ENCODE measurements around the gene C17orf58. TPM values are rescaled to one million over a fixed set of nuclear protein-coding genes. Genes with fewer than 3 reads are reported as not detected.
"Not testable (repeated sequence)": the region's sequence is repeated elsewhere in the genome, so short reads cannot be mapped to it uniquely, and the experiment has no call there.

C17orf58 gene
- total RNA-seq, 1 donor from 2014 or later: 23.0 TPM

- Mint-ChIP-seq H3K27me3 (ENCODE audit: low read depth) (peaks cover 8% of the 10 kb centered on the region), H3K9me3 (no peaks in the 10 kb centered on the region), H3K27ac (peak overlapping the region; percentile 81), H3K4me1 (ENCODE audit: low read depth) (peaks cover 10% of the 10 kb centered on the region), H3K4me3 (ENCODE audit: low read depth) (peak overlapping the region; percentile 81), H3K36me3 (ENCODE audit: low read depth) (no peaks in the 10 kb centered on the region)
- intact Hi-C loops (cut with micrococcal nuclease): loop anchor here (1.0 to 2.0 kb wide), 2 partner anchors 15 to 25 kb away; partner anchors contain the start of gene KPNA2
- peak; percentile 97 for DNase-seq (ENCODE audit: low spot score)
Observed at GRCh38 chr17:68019675-68020408, 23.6 kb upstream of the C17orf58 start.

- no peak for DNase-seq (ENCODE audit: low spot score)
- Mint-ChIP-seq H3K36me3 (ENCODE audit: low read depth) (no peaks in the 10 kb centered on the region), H3K27ac (no peak overlapping the region), H3K4me3 (ENCODE audit: low read depth) (no peak overlapping the region), H3K4me1 (ENCODE audit: low read depth) (peaks cover 10% of the 10 kb centered on the region), H3K27me3 (ENCODE audit: low read depth) (peaks cover 10% of the 10 kb centered on the region), H3K9me3 (no peaks in the 10 kb centered on the region)
- intact Hi-C loops (cut with micrococcal nuclease): no loop called here
Observed at GRCh38 chr17:68019336-68019674, 23.0 kb upstream of the C17orf58 start.

- H3K9me3 Mint-ChIP-seq; DNase-seq (ENCODE audit: low spot score); H3K36me3 Mint-ChIP-seq (ENCODE audit: low read depth); H3K27ac Mint-ChIP-seq; intact Hi-C loops (cut with micrococcal nuclease); H3K4me3 Mint-ChIP-seq (ENCODE audit: low read depth): not testable (repeated sequence)
- H3K27me3 Mint-ChIP-seq (ENCODE audit: low read depth): peaks cover 10% of the 10 kb centered on the region
- peaks cover 10% of the 10 kb centered on the region for H3K4me1 Mint-ChIP-seq (ENCODE audit: low read depth)
Observed at GRCh38 chr17:68018493-68018892, 22.2 kb upstream of the C17orf58 start.

GRCh38 chr17:68016838-68017237, 20.6 kb upstream of the C17orf58 start:
- no peaks in the 10 kb centered on the region for H3K9me3 Mint-ChIP-seq
- no peaks in the 10 kb centered on the region for H3K36me3 Mint-ChIP-seq (ENCODE audit: low read depth)
- H3K4me3 Mint-ChIP-seq (ENCODE audit: low read depth): no peak overlapping the region
- H3K4me1 Mint-ChIP-seq (ENCODE audit: low read depth): peaks cover 10% of the 10 kb centered on the region
- no peak for DNase-seq (ENCODE audit: low spot score)
- H3K27me3 Mint-ChIP-seq (ENCODE audit: low read depth): peaks cover 12% of the 10 kb centered on the region
- H3K27ac Mint-ChIP-seq: no peak overlapping the region
- intact Hi-C loops (cut with micrococcal nuclease): no loop called here

- no peaks in the 10 kb centered on the region for H3K9me3 Mint-ChIP-seq
- no peaks in the 10 kb centered on the region for H3K36me3 Mint-ChIP-seq (ENCODE audit: low read depth)
- DNase-seq (ENCODE audit: low spot score): no peak
- H3K27me3 Mint-ChIP-seq (ENCODE audit: low read depth): peaks cover 15% of the 10 kb centered on the region
- no peak overlapping the region for H3K27ac Mint-ChIP-seq
- peaks cover 8% of the 10 kb centered on the region for H3K4me1 Mint-ChIP-seq (ENCODE audit: low read depth)
- no peak overlapping the region for H3K4me3 Mint-ChIP-seq (ENCODE audit: low read depth)
- intact Hi-C loops (cut with micrococcal nuclease): no loop called here
Observed at GRCh38 chr17:68015081-68015723, 18.9 kb upstream of the C17orf58 start.

GRCh38 chr17:68013385-68013784, 17.1 kb upstream of the C17orf58 start:
- DNase-seq (ENCODE audit: low spot score): no peak
- no peaks in the 10 kb centered on the region for H3K36me3 Mint-ChIP-seq (ENCODE audit: low read depth)
- intact Hi-C loops (cut with micrococcal nuclease): loop anchor here (5.0 kb wide), 1 partner anchor 51 kb away; no protein-coding TSS in a partner anchor
- peaks cover 4% of the 10 kb centered on the region for H3K4me1 Mint-ChIP-seq (ENCODE audit: low read depth)
- H3K27ac Mint-ChIP-seq: no peak overlapping the region
- no peak overlapping the region for H3K4me3 Mint-ChIP-seq (ENCODE audit: low read depth)
- H3K27me3 Mint-ChIP-seq (ENCODE audit: low read depth): peaks cover 15% of the 10 kb centered on the region
- no peaks in the 10 kb centered on the region for H3K9me3 Mint-ChIP-seq

- Mint-ChIP-seq H3K9me3 (no peaks in the 10 kb centered on the region), H3K27ac (peak overlapping the region; percentile 63), H3K27me3 (ENCODE audit: low read depth) (peaks cover 9% of the 10 kb centered on the region), H3K4me3 (ENCODE audit: low read depth) (peak overlapping the region; percentile 76), H3K36me3 (ENCODE audit: low read depth) (no peaks in the 10 kb centered on the region), H3K4me1 (ENCODE audit: low read depth) (peaks cover 4% of the 10 kb centered on the region)
- DNase-seq (ENCODE audit: low spot score): peak; percentile 49
- intact Hi-C loops (cut with micrococcal nuclease): loop anchor here (2.0 to 5.0 kb wide), 2 partner anchors 14 to 49 kb away; partner anchors contain the start of gene C17orf58
Observed at GRCh38 chr17:68011199-68011665, 15.0 kb upstream of the C17orf58 start.

- Mint-ChIP-seq H3K36me3 (ENCODE audit: low read depth) (no peaks in the 10 kb centered on the region), H3K4me3 (ENCODE audit: low read depth) (no peak overlapping the region), H3K9me3 (no peaks in the 10 kb centered on the region), H3K4me1 (ENCODE audit: low read depth) (peaks cover 4% of the 10 kb centered on the region), H3K27me3 (ENCODE audit: low read depth) (peaks cover 3% of the 10 kb centered on the region), H3K27ac (no peak overlapping the region)
- no peak for DNase-seq (ENCODE audit: low spot score)
- intact Hi-C loops (cut with micrococcal nuclease): no loop called here
Observed at GRCh38 chr17:68006797-68007196, 10.5 kb upstream of the C17orf58 start.

- H3K4me1 Mint-ChIP-seq (ENCODE audit: low read depth): no peaks in the 10 kb centered on the region
- DNase-seq (ENCODE audit: low spot score): no peak
- H3K4me3 Mint-ChIP-seq (ENCODE audit: low read depth): no peak overlapping the region
- no peaks in the 10 kb centered on the region for H3K9me3 Mint-ChIP-seq
- intact Hi-C loops (cut with micrococcal nuclease): no loop called here
- H3K36me3 Mint-ChIP-seq (ENCODE audit: low read depth): no peaks in the 10 kb centered on the region
- no peaks in the 10 kb centered on the region for H3K27me3 Mint-ChIP-seq (ENCODE audit: low read depth)
- no peak overlapping the region for H3K27ac Mint-ChIP-seq
Observed at GRCh38 chr17:68004201-68004600, 7.9 kb upstream of the C17orf58 start.

GRCh38 chr17:67999291-67999911, 3.1 kb upstream of the C17orf58 start:
- peaks cover 3% of the 10 kb centered on the region for H3K36me3 Mint-ChIP-seq (ENCODE audit: low read depth)
- DNase-seq (ENCODE audit: low spot score): no peak
- no peak overlapping the region for H3K27ac Mint-ChIP-seq
- H3K9me3 Mint-ChIP-seq: no peaks in the 10 kb centered on the region
- peaks cover 23% of the 10 kb centered on the region for H3K27me3 Mint-ChIP-seq (ENCODE audit: low read depth)
- no peak overlapping the region for H3K4me3 Mint-ChIP-seq (ENCODE audit: low read depth)
- H3K4me1 Mint-ChIP-seq (ENCODE audit: low read depth): peaks cover 20% of the 10 kb centered on the region
- intact Hi-C loops (cut with micrococcal nuclease): no loop called here

GRCh38 chr17:67998466-67998865, 2.2 kb upstream of the C17orf58 start:
- intact Hi-C loops (cut with micrococcal nuclease): no loop called here
- peaks cover 24% of the 10 kb centered on the region for H3K4me1 Mint-ChIP-seq (ENCODE audit: low read depth)

GRCh38 chr17:67995570-67996263, 552 bp downstream of the C17orf58 start:
- no peak for DNase-seq (ENCODE audit: low spot score)
- H3K27ac Mint-ChIP-seq: peak overlapping the region; percentile 70
- peak overlapping the region; percentile 91 for H3K4me3 Mint-ChIP-seq (ENCODE audit: low read depth)
- H3K36me3 Mint-ChIP-seq (ENCODE audit: low read depth): peaks cover 13% of the 10 kb centered on the region
- H3K27me3 Mint-ChIP-seq (ENCODE audit: low read depth): peaks cover 23% of the 10 kb centered on the region
- H3K4me1 Mint-ChIP-seq (ENCODE audit: low read depth): peaks cover 33% of the 10 kb centered on the region
- intact Hi-C loops (cut with micrococcal nuclease): loop anchor here (2.0 kb wide), 2 partner anchors 15 to 25 kb away; no protein-coding TSS in a partner anchor
- no peaks in the 10 kb centered on the region for H3K9me3 Mint-ChIP-seq

More at GRCh38 chr17:67998466-67998865, 2.2 kb upstream of the C17orf58 start:
- peaks cover 23% of the 10 kb centered on the region for H3K27me3 Mint-ChIP-seq (ENCODE audit: low read depth)
- H3K27ac Mint-ChIP-seq: no peak overlapping the region
- no peak overlapping the region for H3K4me3 Mint-ChIP-seq (ENCODE audit: low read depth)
- H3K36me3 Mint-ChIP-seq (ENCODE audit: low read depth): peaks cover 3% of the 10 kb centered on the region
- no peaks in the 10 kb centered on the region for H3K9me3 Mint-ChIP-seq
- DNase-seq (ENCODE audit: low spot score): no peak

Data from activated T-helper 2 cell treated with anti-CD3 and anti-CD28 coated beads, Interferon-gamma antibody, Interleukin-2, Interleukin-4, amounts not matched to agents 10 μg/mL and 5 μg/mL and 100 μg/mL, durations not matched to agents 14 hours and 24 hours and 36 hours (primary cell).